B cell (primary cell): ENCODE measurements around the gene GPD1. TPM values are rescaled to one million over a fixed set of nuclear protein-coding genes. Genes with fewer than 3 reads are reported as not detected.

Experiments used
- ATAC-seq: fragments of 200-7000 bp; cut with Tn5 transposase; one replicate; pipeline ENCODE4 v1.10.0; 2021; ENCODE audit warnings: low read depth, mild to moderate bottlenecking, moderate number of reproducible peaks, moderate library complexity
- CTCF ChIA-PET: fragments of 350-600 bp; sonication (Branson Sonifier 250); formaldehyde crosslinking; loops from one replicate; lab custom pipeline; 2021; ENCODE audit warnings: antibody characterized with exemption, inconsistent platforms; lab: Charles Lee
- POLR2A ChIA-PET: fragments of 350-600 bp; sonication (Branson Sonifier 250); formaldehyde crosslinking; loops from one replicate; lab custom pipeline; 2021; ENCODE audit warnings: antibody characterized with exemption; lab: Charles Lee
- DNase-seq: peaks from one replicate; pipeline ENCODE4 v3.0.0; 2013
- H2AFZ ChIP-seq: 2 replicates; pipeline ENCODE4 v1.6.1; 2012; ENCODE audit warnings: mild to moderate bottlenecking, low read depth, low read length; ENCODE audit not compliant: insufficient read depth, poor library complexity, severe bottlenecking
- H3K27ac ChIP-seq, 2 donors: 1 replicate in 1 of 2; 2 replicates in 1 of 2; pipeline ENCODE4 v1.5.1; 2012 to 2013; ENCODE audit warnings: low read length in 2 of 2, mild to moderate bottlenecking in 2 of 2, moderate library complexity in 1 of 2
- H3K27me3 ChIP-seq, 4 experiments: fragments of 200-600 bp in 1 of 4; sonication (generic) in 1 of 4; replicated peaks in 1 of 4; 1 replicate in 2 of 4; 2 replicates in 2 of 4; pipeline versions ENCODE4 v1.6.1 to v1.7.0; 2013 to 2016; ENCODE audit warnings: low read length in 3 of 4, mild to moderate bottlenecking in 2 of 4, mixed read lengths in 1 of 4, moderate library complexity in 1 of 4; ENCODE audit not compliant: insufficient read depth in 4 of 4, control insufficient read depth in 3 of 4; ENCODE audit errors: control extremely low read depth in 1 of 4
- H3K36me3 ChIP-seq, 2 experiments: replicated peaks in 1 of 2; 1 replicate in 1 of 2; 2 replicates in 1 of 2; pipeline versions ENCODE4 v1.6.1 to v1.7.1; 2013; ENCODE audit warnings: low read length in 1 of 2; ENCODE audit not compliant: insufficient read depth in 2 of 2, control insufficient read depth in 1 of 2; ENCODE audit errors: control extremely low read depth in 1 of 2, extremely low read depth in 1 of 2
- H3K4me1 ChIP-seq, 2 donors: fragments of 200-600 bp in 1 of 2; sonication (generic) in 1 of 2; 1 replicate in 1 of 2; 2 replicates in 1 of 2; pipeline versions ENCODE4 v1.5.1 to v1.6.1; 2013 to 2017; ENCODE audit warnings: low read length in 2 of 2; ENCODE audit not compliant: control insufficient read depth in 2 of 2, insufficient read depth in 2 of 2
- H3K4me2 ChIP-seq: replicated peaks from 2 replicates; pipeline ENCODE3; 2012; ENCODE audit warnings: mild to moderate bottlenecking, low read depth, low read length; ENCODE audit not compliant: poor library complexity, severe bottlenecking
- H3K4me3 ChIP-seq, 5 experiments: fragments of 200-600 bp in 1 of 5; sonication (generic) in 1 of 5; 1 replicate in 3 of 5; 2 replicates in 2 of 5; pipeline versions ENCODE4 v1.5.1 to v1.7.0; 2011 to 2016; ENCODE audit warnings: low read length in 4 of 5, mild to moderate bottlenecking in 4 of 5, low read depth in 2 of 5, control low read depth in 1 of 5, moderate library complexity in 1 of 5; ENCODE audit not compliant: insufficient read depth in 1 of 5; ENCODE audit errors: control extremely low read depth in 1 of 5, extremely low read depth in 1 of 5
- H3K79me2 ChIP-seq: fragments of 200-600 bp; sonication (generic); one replicate; pipeline ENCODE4 v1.6.0; 2016; ENCODE audit warnings: low read length; ENCODE audit not compliant: control insufficient read depth, insufficient read depth
- H3K9ac ChIP-seq: fragments of 200-600 bp; sonication (generic); 2 replicates; pipeline ENCODE4 v1.6.1; 2017; ENCODE audit warnings: mild to moderate bottlenecking, low read length, moderate library complexity
- H3K9me3 ChIP-seq, 3 donors: one replicate each; pipeline versions ENCODE4 v1.6.1 to v1.7.1; 2013; ENCODE audit warnings: low read length in 2 of 3; ENCODE audit not compliant: control insufficient read depth in 2 of 3, insufficient read depth in 1 of 3; ENCODE audit errors: control extremely low read depth in 1 of 3
- H4K20me1 ChIP-seq: 2 replicates; pipeline ENCODE4 v1.6.0; 2012; ENCODE audit warnings: mild to moderate bottlenecking, low read length; ENCODE audit not compliant: insufficient read depth, control insufficient read depth, poor library complexity, severe bottlenecking
- H3K27ac Mint-ChIP-seq: one replicate; pipeline ENCODE4 v1.8.0; 2021; ENCODE audit warnings: mixed read lengths
- H3K27me3 Mint-ChIP-seq: one replicate; pipeline ENCODE4 v1.8.0; 2021; ENCODE audit warnings: mixed read lengths
- H3K4me1 Mint-ChIP-seq: one replicate; pipeline ENCODE4 v1.8.0; 2021; ENCODE audit warnings: mixed read lengths
- H3K4me3 Mint-ChIP-seq: one replicate; pipeline ENCODE4 v1.8.0; 2021; ENCODE audit warnings: mixed read lengths
- H3K9me3 Mint-ChIP-seq: one replicate; pipeline ENCODE4 v1.8.0; 2022; ENCODE audit warnings: mixed read lengths; ENCODE audit not compliant: insufficient read depth
- EZH2 ChIP-seq: IDR thresholded peaks from 2 replicates; pipeline ENCODE4 v1.6.1; 2012; ENCODE audit warnings: borderline replicate concordance, low read depth, mild to moderate bottlenecking, moderate library complexity, low read length; ENCODE audit not compliant: insufficient read depth, poor library complexity, severe bottlenecking
- WGBS: methylation state at CpG from one replicate; pipeline ENCODE4 v1.1.5; 2013; ENCODE audit warnings: missing lambda C conversion rate; ENCODE audit not compliant: insufficient coverage; 5-methylcytosine and 5-hydroxymethylcytosine counted together
- intact Hi-C: fragments of 100-400 bp; cut with micrococcal nuclease; formaldehyde crosslinking; loops from one replicate; pipeline ENCODE4 v1.10.0; 2022
- polyA plus RNA-seq: library from polyadenylated mRNA; depleted of rRNA; stranded (reverse); fragments of >200 nt; gene quantifications from 2 replicates; pipeline ENCODE4 v1.2.3, GENCODE V29; 2012
- total RNA-seq, 2 donors: library from RNA; stranded (reverse); fragments of 120-200 nt in 1 of 2; gene quantifications; 1 replicate in 1 of 2; 2 replicates in 1 of 2; pipeline versions ENCODE4 v1.2.3 to v1.2.4, GENCODE V29; 2013 to 2022
- TF ChIP-seq, protein P1 (sequence below): fragments of 200-600 bp; IDR thresholded peaks from one replicate; pipeline ENCODE4 v1.8.0; 2022; ENCODE audit warnings: antibody characterized with exemption, mild to moderate bottlenecking

Gene GPD1
- total and polyA plus RNA-seq, 2 donors (not counting 1 experiment from before 2014, with no cell fraction given), result 0.54 to 1.1 TPM

DNA sequence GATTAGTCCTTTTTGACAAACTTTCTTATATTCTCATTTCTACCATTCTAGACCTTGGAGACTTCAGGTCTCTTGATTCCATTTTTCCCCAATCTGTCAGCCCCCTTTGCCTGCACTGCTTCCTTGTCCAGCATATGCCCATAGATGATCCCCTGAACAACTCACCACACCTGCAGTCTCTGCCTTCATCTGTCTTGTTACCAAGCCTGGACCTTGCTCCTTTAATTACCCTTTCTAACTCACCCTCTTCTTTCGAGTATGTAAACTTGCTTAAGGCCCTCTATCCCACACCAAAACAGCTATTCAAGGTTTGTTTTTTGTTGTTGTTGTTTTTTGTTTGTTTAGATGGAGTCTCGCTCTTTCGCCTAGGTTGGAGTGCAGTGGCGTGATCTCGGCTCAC, 17.8 kb downstream of the GPD1 start:
- intact Hi-C loops, result no loop called here
- WGBS, result 100% methylated on average over 2 of the region's 5 CpGs
- Histone ChIP-seq H3K27ac (no peak overlapping the region), H4K20me1 (peaks cover 68% of the 10 kb centered on the region), H3K79me2 (peaks cover 96% of the 10 kb centered on the region), H3K27me3 (no peaks in the 10 kb centered on the region), H3K9ac (no peak overlapping the region), H3K36me3 (peaks cover 2 to 47% of the 10 kb centered on the region in 2 experiments), H3K4me1 (peaks cover 3 to 12% of the 10 kb centered on the region in 2 donors), H2AFZ (no peak overlapping the region), H3K9me3 (no peaks in the 10 kb centered on the region), H3K4me3 (no peak overlapping the region), H3K4me2 (no peak overlapping the region)
- TF ChIP-seq, protein P1, sequence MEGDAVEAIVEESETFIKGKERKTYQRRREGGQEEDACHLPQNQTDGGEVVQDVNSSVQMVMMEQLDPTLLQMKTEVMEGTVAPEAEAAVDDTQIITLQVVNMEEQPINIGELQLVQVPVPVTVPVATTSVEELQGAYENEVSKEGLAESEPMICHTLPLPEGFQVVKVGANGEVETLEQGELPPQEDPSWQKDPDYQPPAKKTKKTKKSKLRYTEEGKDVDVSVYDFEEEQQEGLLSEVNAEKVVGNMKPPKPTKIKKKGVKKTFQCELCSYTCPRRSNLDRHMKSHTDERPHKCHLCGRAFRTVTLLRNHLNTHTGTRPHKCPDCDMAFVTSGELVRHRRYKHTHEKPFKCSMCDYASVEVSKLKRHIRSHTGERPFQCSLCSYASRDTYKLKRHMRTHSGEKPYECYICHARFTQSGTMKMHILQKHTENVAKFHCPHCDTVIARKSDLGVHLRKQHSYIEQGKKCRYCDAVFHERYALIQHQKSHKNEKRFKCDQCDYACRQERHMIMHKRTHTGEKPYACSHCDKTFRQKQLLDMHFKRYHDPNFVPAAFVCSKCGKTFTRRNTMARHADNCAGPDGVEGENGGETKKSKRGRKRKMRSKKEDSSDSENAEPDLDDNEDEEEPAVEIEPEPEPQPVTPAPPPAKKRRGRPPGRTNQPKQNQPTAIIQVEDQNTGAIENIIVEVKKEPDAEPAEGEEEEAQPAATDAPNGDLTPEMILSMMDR, result no peak
- no peak for TF ChIP-seq EZH2
- no peaks in the 10 kb centered on the region for H3K9me3 Mint-ChIP-seq
- H3K27me3 Mint-ChIP-seq, result no peaks in the 10 kb centered on the region
- ATAC-seq (no peak), DNase-seq (no peak)
- no peak overlapping the region for H3K27ac Mint-ChIP-seq
- ChIA-PET CTCF (interaction anchor here (1.0 kb wide), 1 partner anchor 32 kb away, joined by 3 read pairs; no protein-coding TSS in a partner anchor), POLR2A (interaction anchor here (0.5 kb wide), 1 partner anchor 21 kb away, joined by 3 read pairs; no protein-coding TSS in a partner anchor)
- H3K4me1 Mint-ChIP-seq, result peaks cover 26% of the 10 kb centered on the region
- H3K4me3 Mint-ChIP-seq, result no peak overlapping the region

DNA sequence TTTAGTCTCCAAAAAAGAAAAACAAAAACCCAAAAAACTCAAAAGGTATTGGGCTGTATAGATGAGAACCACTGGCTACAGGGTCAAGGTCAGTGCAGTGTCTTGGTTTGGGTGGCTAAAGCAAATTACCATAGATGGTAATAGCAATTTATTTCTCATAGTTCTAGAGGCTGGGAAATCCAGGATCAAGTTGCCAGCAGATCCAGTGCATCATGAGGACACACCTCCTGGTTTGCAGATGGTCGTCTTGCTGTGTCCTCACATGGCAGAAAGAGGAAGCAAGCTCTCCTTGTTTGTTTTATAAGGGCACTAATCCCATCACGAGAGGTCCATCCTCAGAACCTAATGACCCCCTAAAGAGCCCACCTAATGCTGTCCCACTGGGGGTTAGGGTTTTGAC, 19.4 kb downstream of the GPD1 start:
- ChIA-PET POLR2A (interaction anchor here (0.7 kb wide), 1 partner anchor 23 kb away, joined by 3 read pairs; no protein-coding TSS in a partner anchor), CTCF (no interaction called here)
- Mint-ChIP-seq H3K9me3 (no peaks in the 10 kb centered on the region), H3K4me1 (peaks cover 22% of the 10 kb centered on the region), H3K27ac (no peak overlapping the region), H3K27me3 (no peaks in the 10 kb centered on the region), H3K4me3 (no peak overlapping the region)
- no peak for ATAC-seq
- TF ChIP-seq, protein P1, result no peak
- no peak for TF ChIP-seq EZH2
- Histone ChIP-seq H3K4me1 (peaks cover 3 to 4% of the 10 kb centered on the region in 2 donors), H3K9me3 (no peaks in the 10 kb centered on the region), H3K4me3 (no peak overlapping the region), H3K36me3 (peaks cover 6 to 56% of the 10 kb centered on the region in 2 experiments), H2AFZ (no peak overlapping the region), H3K9ac (no peak overlapping the region), H4K20me1 (peaks cover 54% of the 10 kb centered on the region), H3K27ac (no peak overlapping the region), H3K79me2 (peaks cover 92% of the 10 kb centered on the region), H3K27me3 (no peaks in the 10 kb centered on the region), H3K4me2 (no peak overlapping the region)
- intact Hi-C loops, result no loop called here
- 33% methylated on average over 1 of the region's 2 CpGs for WGBS
- DNase-seq, result no peak
